B cell (primary cell): ENCODE data around the gene FUNDC2.

Experiments used
- CTCF ChIP-seq: fragments of 200-600 bp; IDR thresholded peaks from one replicate; pipeline ENCODE4 v1.8.0; 2022; ENCODE audit warnings: antibody characterized with exemption, mild to moderate bottlenecking
- EZH2 ChIP-seq: IDR thresholded peaks from 2 replicates; pipeline ENCODE4 v1.6.1; 2012; ENCODE audit warnings: borderline replicate concordance, low read depth, mild to moderate bottlenecking, moderate library complexity, low read length; ENCODE audit not compliant: insufficient read depth, poor library complexity, severe bottlenecking

GRCh38 chrX:155022585-155022984, 4.1 kb upstream of the FUNDC2 start, which contains the start of gene F8:
- TF ChIP-seq CTCF: no peak
- no peak for TF ChIP-seq EZH2
